DMS79 (cell line): ENCODE measurements around the gene EFNA4.
A peak's percentile ranks its signal among the peaks of the same experiment; 100 is the strongest.

ENCODE experiments used
- DNase-seq: peaks from one replicate; lab custom pipeline; 2025; lab: John Stamatoyannopoulos, UW

The EFNA4 gene, protein sequence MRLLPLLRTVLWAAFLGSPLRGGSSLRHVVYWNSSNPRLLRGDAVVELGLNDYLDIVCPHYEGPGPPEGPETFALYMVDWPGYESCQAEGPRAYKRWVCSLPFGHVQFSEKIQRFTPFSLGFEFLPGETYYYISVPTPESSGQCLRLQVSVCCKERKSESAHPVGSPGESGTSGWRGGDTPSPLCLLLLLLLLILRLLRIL

DNA sequence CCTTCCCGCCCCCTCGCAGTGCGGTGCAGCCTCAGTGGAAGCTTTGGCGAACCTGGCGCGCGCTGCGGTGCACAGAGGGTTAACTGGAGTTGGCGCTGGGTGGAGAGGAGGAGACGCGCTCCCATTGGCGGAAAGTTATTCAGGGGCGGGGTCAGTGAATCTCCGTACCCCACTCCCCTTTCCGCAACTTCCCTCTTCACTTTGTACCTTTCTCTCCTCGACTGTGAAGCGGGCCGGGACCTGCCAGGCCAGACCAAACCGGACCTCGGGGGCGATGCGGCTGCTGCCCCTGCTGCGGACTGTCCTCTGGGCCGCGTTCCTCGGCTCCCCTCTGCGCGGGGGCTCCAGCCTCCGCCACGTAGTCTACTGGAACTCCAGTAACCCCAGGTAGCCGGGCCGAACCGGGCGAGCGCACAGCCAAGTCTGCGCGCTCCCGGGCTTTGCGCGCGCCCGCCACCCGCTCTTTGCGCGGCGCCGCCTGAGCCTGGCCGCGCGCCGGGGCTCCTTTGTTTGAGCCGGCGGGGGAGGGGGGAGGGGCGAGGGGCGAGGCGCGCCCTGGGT is at the start of gene EFNA4:
Gene EFNA4, plus strand, starts transcription at position 191 of the 561 bp plus-strand sequence. Its CDS starts 84 bp downstream, at position 275.
- no peak for DNase-seq

DNA sequence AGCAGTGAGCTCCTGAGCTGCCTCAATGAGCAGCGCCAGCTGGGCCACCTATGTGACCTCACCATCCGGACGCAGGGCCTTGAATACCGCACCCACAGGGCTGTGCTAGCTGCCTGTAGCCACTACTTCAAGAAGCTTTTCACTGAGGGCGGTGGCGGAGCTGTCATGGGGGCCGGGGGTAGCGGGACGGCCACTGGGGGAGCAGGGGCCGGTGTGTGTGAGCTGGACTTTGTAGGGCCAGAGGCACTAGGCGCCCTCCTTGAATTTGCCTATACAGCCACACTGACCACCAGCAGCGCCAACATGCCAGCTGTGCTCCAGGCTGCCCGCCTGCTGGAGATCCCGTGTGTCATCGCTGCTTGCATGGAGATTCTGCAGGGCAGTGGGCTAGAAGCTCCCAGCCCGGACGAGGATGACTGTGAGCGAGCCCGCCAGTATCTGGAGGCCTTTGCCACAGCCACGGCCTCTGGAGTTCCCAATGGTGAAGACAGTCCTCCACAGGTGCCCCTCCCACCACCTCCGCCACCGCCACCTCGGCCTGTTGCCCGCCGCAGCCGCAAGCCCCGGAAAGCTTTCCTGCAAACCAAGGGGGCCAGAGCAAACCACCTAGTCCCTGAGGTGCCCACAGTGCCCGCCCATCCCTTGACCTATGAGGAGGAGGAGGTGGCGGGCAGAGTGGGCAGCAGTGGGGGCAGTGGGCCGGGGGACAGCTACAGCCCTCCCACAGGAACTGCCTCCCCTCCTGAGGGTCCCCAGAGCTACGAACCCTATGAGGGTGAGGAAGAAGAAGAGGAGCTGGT is 48.6 kb upstream of the EFNA4 start:
- no peak for DNase-seq

DNA sequence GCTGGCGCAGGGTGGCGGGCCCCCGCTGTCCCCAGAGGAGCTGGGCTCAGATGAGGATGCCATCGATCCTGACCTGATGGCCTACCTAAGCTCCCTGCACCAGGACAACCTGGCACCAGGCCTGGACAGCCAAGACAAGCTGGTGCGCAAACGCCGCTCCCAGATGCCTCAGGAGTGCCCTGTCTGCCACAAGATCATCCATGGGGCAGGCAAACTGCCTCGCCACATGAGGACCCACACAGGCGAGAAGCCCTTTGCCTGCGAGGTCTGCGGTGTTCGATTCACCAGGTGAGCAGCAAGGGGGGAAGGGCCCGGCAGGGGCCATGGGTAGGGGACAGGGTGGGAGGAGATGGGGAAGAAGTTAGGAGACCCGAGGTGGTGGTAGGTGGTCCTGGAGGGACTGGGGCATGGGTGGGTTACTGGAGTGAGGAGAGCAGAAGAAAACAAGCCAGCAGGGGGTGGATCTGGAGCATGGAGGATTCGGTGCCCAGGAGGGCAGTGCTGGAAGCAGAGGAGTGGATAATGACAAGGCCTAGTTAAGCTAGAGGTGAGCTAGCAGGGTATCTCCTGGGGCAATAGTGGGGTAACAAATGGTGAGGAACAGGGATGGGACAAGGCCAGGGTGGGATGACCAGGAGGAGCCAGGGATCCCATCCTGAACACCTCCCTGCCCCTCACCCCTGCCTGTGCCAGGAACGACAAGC is 47.9 kb upstream of the EFNA4 start:
- no peak for DNase-seq

DNA sequence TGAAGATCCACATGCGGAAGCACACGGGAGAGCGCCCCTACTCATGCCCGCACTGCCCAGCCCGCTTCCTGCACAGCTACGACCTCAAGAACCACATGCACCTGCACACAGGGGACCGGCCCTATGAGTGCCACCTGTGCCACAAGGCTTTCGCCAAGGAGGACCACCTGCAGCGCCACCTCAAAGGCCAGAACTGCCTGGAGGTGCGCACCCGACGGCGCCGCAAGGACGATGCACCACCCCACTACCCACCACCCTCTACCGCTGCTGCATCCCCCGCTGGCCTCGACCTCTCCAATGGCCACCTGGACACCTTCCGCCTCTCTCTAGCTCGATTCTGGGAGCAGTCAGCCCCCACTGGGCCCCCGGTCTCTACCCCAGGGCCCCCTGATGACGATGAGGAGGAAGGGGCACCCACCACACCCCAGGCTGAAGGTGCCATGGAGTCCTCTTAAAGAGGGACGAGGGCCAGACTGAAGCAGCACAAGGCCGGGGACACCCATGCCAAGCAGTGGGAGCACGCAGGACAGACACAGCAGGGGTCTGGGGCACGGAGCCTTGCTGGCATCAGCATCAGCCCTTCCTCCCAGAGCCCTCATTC is 47.2 kb upstream of the EFNA4 start:
- no peak for DNase-seq

DNA sequence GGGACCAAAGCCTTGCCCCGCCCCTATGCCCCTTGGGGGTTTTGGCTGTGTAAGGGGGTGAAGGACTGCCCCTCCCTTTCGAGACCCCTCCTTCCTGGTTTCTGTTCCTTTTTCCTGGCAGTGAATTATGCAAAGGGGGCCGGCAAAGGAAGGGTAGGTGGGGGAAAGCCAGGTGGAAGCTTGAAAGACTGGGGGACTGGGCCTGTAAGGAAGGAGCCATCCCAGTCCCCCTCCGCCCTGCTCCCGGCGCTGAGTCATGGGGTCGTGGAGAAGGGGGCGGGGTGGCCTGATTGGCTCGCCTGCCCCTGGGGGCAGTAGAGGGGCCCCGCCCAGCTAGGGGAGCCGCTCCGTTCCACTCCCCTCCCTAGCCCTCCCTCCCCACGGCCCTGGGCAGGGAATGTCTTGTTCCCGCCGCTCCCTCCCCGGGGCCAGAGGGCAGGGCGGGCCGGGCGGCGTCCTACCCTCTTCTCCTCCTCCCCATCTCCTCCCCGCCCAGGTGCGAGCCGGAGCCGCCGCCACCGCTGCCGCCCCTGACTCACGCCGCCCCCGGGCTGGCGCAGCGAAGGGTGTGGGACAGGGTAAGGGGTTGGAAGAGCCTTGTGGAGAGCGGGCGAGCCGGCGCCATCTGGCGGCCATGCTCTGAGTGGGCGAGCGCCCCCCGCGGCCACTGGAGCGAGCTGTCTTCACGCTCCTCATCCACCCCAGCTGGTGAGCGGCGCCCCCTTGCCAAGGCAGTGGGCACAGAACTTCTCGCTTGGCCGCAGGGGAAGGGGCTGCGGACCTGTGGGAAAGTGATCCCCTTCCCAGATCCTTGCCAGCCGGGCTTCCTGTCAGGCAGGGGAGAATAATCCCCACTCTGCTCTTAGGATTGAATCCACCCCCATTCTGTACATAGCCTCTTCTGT is 46.2 kb upstream of the EFNA4 start:
- peak; percentile 9 for DNase-seq

DNA sequence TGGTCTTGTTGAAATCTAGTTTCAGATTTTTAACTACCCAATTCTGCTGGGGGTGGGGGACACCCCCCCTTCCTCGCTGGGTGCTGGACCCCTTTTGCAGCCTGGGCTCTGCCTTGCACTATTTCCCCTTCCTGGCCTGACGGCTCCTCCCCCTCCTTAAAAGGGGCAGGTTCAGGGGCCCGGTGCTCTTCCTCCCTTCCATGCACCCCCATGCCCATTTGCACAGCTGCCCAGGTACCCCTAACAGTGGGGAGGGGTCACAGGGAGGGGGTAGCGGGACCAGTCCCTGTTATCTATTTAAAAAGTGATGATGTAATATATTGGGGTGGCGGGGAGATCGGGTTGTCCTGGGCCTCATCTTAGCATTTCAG is 45.6 kb upstream of the EFNA4 start:
- no peak for DNase-seq

DNA sequence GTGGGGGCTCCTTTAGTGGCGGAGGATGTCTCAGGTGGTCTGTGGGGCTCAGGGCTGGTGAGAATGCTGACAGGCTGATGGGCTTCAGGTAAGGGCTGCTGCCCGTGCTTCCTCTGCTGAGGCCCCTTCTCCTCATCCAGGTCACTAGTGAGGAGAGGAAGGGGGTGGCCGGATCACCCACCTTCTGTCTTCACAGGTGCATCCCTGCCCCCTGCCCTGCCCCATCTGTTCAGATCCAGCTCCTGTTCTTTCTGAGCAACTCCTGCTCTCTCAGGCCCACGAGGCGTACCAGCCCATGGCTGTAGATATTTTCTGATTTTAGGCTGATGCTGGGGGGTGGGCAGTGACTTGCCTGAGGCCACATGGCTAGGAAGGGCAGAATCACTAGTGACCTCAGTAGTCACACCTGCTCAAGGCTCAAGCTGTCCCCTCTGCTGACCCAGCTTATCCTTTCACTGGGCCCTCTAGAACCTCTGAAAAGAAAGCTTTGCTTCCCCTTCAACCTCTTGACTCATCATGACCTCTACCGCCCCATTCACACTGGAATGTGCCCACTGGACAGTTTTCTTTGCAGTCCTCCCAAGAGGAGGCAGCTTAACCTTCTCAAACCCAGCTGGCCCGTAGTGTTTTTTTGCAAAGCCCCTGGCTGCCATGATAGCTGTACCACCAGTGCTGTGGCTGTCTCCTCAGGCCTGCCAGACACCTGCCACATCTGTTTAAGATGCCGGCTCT is 44.8 kb upstream of the EFNA4 start:
- no peak for DNase-seq

DNA sequence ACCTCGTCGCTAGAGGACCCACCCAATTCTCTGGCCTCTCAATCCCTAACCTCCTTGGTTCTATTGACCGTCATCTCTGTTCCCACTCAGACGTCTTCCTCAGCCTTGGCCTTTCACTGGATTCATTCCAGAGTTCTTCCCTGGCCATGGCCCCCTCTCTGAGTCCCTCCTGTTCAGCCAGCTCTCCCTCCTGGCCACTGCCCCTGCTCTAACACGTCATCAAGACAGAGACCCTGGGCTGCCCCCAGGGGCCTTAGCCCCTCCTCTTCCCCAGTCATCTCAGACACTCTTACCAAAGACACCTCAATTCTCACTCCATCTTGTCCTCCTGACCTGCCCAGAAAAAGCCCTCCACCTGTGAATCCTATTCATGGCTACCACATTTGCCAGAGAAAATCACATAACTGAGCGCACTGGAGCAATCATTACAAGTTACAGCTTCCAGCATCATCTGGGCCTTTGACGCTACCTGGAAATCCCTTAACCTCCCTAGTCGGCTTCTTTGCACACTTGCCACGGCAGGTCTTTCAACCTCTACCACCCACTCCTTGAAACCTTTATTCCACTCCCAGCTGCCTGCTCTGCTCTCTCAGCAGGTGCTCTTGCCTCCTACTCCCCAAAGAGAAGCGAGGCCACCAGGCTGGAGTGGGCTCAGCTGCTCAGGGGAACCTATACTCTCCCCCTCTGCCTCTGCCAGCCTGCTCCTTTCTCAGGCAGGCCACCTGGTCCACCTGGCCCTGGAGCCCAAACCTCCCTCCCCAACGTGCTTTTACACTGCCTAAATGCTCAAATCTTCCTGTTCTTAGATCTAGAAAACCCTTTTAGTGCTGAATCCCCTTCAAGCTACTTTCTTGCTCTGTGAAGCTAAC is 43.9 kb upstream of the EFNA4 start:
- no peak for DNase-seq

DNA sequence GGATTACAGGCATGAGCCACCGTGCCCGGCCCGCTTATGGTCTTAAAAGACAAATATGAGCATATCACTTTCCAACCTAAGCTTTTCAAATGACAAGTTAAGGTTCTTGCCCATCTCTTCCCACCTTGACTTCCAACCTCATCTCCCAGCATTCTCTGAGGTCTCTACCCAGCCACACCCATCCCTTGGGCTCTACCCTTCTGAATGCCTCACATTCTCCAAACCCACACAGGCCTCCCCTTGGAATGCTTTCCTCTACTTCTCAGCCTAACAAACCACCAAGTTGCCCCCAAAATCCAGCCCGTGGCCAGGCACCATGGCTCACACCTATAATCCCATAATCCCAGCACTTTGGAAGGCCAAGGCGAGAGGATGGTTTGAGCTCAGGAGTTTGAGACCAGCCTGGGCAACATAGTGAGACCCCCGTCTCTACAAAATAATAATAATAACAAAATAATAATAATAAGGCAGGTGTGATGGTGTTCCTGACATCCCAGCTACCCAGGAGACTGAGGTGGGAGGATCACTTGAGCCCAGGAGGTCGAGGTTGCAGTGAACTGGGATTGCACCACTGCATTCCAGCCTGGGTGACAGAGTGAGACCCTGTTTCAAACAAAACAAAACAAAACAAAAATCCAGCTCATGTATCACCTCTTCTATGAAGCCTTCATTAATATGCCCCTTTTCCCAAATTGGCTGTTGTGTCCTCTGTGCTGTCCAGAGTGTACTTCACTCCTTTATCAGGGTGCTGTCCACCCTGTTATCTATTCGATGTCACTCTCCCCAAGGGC is 41.2 kb upstream of the EFNA4 start:
- no peak for DNase-seq

DNA sequence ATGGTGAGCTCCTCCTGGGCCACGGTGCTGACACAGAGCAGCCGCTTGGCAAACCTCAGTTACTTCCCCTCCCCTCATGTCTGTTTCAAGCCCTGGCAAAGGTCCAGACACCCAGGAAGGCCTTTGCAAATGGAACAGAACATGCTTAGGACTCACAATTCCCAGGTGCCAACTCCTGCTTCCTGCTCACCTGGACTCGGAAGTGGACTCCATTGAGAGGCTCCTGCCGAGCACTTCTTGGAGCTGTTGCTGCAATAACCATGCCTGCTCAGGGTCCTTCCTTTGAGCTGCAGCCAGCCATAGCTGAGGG is 40.7 kb upstream of the EFNA4 start:
- DNase-seq: peak; percentile 75

DNA sequence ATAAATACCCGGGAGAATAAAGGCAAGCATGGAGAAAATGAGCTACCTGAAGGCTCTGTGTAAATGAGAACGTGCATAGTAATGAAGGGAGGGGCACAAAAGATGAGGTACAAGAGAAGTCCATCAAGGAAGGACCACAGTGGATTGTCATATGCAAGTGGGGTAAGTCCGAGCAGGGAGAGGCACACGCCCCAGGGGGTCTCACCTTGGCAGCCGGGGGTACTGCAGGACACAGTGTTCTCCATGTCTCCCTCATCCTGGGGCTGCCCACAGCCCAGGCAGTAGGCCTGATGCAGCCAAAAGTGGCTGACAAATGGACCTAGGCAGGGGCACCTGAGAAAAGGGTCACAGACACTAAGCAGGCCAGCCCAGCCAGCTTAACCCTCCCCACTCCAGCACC is 39.9 kb upstream of the EFNA4 start:
- no peak for DNase-seq

DNA sequence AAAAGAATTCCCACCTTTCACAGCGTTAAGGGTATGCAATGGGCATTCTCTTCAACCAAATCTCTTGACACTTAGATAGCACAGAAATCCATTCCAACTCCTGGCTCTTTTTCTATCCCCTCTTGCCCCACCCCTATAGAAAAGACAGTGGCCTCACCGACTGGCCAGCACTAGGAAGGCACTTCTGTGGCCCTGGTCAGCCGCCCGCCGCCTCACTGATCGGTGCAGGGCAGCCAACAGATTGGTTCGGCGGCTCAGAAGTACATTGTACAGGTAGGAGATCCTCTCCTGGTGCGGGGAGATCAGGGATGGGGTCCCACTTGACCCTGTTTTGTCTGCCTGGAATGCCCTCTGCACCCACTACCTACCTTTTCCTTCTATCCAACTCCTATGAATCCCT is 39.2 kb upstream of the EFNA4 start:
- no peak for DNase-seq

DNA sequence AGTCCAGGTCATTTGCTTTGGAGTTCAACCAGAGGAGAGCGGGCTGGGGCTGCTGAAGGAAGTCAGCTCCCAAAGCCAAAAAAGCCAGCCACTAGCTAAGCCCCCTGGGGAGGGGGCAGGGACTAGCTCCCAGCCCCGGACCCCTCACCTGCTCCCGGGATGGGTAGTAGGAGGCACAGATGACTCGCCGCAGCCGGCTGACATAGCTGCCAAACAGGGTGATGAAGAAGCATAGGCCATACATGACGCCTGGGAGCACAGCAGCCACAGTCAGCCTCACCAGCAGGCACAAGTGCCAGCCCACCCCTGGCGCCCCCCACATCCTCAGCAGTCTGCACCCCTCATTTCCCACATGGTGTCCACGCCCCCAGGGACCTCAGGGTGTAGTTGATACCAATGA is 37.4 kb upstream of the EFNA4 start:
- DNase-seq: no peak

DNA sequence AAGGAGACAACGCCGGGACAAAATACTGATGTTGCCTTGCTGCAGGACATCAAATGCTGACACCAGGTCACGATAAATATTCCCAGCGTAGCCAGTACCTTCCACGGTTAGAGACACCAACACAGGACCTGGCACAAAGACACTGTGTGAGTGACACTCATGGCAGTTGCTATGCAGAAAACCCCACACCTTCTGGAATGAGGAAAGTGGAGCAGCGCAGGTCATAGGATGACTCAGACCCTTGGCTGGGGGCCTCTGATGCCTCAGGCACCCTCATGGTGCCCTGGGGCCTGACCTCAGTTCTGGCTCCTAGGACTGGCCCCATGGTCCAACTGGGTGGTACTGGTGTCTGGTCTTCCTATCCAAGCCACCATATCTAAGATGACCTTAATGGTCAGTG is 37.0 kb upstream of the EFNA4 start:
- DNase-seq: no peak

DNA sequence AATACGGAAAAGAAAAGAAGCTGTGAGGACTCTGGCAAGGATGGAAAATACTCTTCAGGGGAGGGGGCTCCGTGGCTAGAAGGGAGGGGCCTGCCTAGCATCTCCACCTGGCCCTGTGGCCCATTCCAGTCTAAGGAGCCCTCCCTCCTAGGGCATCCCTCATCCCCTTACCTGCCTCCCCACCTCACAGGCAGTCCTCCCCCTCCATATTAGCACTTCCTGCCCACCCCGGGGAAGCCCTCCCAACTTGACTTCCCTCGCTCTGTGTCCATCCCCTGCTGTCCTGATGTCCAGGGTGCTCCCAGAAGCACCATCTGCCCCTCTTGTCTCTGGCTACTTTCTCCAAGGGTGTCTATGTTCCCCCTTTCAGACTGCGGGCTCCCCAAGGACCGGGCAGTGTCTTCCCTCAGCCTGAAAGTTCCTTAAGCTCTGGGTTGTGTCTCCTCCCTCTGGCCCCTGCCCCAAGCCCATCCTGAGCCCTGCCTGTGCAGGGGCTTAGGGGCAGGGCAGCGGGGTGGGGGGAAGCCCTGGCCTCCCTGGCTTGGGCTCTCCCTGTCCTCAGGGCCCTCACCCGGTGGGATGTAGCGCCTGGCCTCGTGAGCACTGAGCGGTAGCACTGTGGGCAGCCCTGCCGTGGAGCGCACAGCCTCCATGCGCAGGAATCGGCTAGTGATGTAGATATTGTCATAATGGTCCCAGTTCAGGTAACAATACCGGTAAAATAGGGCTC is 33.9 kb upstream of the EFNA4 start:
- no peak for DNase-seq

DNA sequence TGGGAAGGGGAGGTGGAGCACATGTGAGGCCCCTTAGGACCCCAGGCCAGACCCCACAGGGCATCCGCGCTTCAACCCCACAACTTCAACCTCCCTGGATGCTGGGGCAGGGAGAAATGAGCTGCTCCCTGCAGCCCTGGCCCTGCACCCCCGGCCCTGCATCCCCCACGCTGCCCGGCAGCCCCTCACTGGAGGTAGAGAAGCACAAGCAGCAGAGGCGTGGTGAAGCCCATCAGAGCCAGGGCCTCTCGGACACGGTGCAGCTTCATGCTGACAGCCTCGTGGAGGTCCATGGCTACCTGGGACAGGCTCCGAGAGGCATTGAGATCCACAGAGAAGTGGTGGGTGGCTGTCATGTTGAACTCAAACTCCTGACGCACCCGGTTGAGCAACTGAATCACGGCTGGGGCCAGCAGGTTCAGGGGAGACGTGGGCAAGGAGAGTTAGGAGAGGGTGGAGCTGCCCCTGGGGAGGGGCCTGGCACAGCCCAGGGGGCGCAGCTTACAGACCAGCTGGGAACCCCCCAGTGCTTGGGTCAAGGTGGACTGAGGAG is 33.2 kb upstream of the EFNA4 start:
- DNase-seq: no peak

DNA sequence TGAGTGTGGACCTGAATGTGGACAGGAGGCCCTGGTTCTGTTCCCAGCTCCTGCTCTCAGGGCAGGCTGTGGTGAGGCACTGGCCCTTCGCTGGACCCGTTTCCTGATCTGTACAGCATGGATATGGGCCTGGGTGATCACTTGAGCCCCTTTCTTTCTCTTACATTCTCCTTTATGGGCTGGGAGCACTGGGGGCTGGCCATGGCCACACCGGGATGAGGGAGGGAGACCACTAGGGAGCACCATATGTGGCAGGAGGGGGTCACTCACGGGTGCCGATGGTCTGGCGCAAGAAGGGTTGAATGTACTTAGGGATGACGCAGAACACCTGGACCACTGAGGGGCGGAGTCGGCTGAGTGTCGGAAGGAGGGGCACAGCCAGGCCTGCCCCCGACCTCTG is 32.6 kb upstream of the EFNA4 start:
- no peak for DNase-seq

DNA sequence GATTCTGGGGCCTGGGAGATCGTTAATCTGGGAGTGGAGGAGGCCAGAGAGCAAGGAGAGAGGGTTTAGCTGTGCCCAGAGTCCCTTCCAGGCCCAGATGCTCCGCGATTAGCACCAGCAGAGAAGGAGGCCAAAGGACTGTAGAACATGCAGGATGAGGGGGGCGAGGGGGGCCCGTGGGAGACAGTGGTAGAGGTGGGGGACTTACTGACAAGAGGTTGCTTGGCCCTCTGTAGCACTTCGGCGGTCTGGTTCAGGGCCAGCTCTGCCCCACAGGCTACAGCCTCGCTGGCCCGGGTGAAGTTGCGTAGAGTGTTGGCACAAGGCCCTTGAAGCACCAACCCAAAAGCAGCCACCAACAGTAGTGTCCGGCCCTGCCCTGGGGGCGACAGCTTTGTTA is 30.7 kb upstream of the EFNA4 start:
- DNase-seq: no peak
